ENCODE data around the gene PLA2G5.

Gene PLA2G5

GRCh38 chr1:20109223-20109856 is 39.3 kb downstream of the PLA2G5 start:
- H3K27ac ChIP-seq = no peak overlapping the region
- TF ChIP-seq CTCF (conservative IDR thresholded peaks at IDR 0.05) (no peak), ZFX (IDR thresholded peaks at IDR 0.05) (no peak)

- TF ChIP-seq CTCF (conservative IDR thresholded peaks at IDR 0.05) (no peak), ZFX (IDR thresholded peaks at IDR 0.05) (no peak)
These were observed 40.7 kb downstream of the PLA2G5 start for GRCh38 chr1:20110679-20111078.

GRCh38 chr1:20111452-20111851 is 41.5 kb downstream of the PLA2G5 start:
- no peak for TF ChIP-seq ZFX (IDR thresholded peaks at IDR 0.05)
- no peak for TF ChIP-seq CTCF (conservative IDR thresholded peaks at IDR 0.05)
- no peak overlapping the region for H3K27ac ChIP-seq

More at GRCh38 chr1:20110679-20111078, 40.7 kb downstream of the PLA2G5 start:
- H3K27ac ChIP-seq = no peak overlapping the region

- TF ChIP-seq ZFX (IDR thresholded peaks at IDR 0.05) (no peak), CTCF (conservative IDR thresholded peaks at IDR 0.05) (no peak)
- H3K27ac ChIP-seq = no peak overlapping the region
These were observed 42.4 kb downstream of the PLA2G5 start for GRCh38 chr1:20112279-20113000.

GRCh38 chr1:20114021-20114648 is 44.1 kb downstream of the PLA2G5 start:
- H3K27ac ChIP-seq = no peak overlapping the region
- TF ChIP-seq ZFX (IDR thresholded peaks at IDR 0.05) (no peak), CTCF (conservative IDR thresholded peaks at IDR 0.05) (no peak)

GRCh38 chr1:20115479-20115878 is 45.5 kb downstream of the PLA2G5 start:
- no peak overlapping the region for H3K27ac ChIP-seq
- TF ChIP-seq CTCF (conservative IDR thresholded peaks at IDR 0.05) (no peak), ZFX (IDR thresholded peaks at IDR 0.05) (no peak)

GRCh38 chr1:20115916-20116315 is 45.9 kb downstream of the PLA2G5 start:
- TF ChIP-seq CTCF (conservative IDR thresholded peaks at IDR 0.05) (no peak), ZFX (IDR thresholded peaks at IDR 0.05) (no peak)
- no peak overlapping the region for H3K27ac ChIP-seq
